Activated naive CD4-positive, alpha-beta T cell treated with anti-CD3 and anti-CD28 coated beads, Interleukin-2, amount 10 ng/mL, durations not matched to agents 5 hours and 36 hours (primary cell): ENCODE measurements around the gene SQOR. TPM values are rescaled to one million over a fixed set of nuclear protein-coding genes. Genes with fewer than 3 reads are reported as not detected.

Experiments
- total RNA-seq, 2 experiments: library from RNA; stranded (reverse); gene quantifications; one replicate each; pipeline ENCODE4 v1.2.3, GENCODE V29; 2021

SQOR gene
- total RNA-seq = 10 to 100 TPM; 84.2 to 87.3 TPM

GRCh38 chr15:45634432-45635190 is at the start of gene SQOR:
Gene SQOR, plus strand, starts transcription at chr15:45635029. Its CDS starts 23,895 bp downstream, at chr15:45658924.

GRCh38 chr15:45587095-45587862 is 47.5 kb upstream of the SQOR start, which contains the start of gene BLOC1S6:
Gene BLOC1S6, plus strand, starts transcription at chr15:45587379. Its CDS starts 65 bp downstream, at chr15:45587444.

Other genes starting within 250 kb of the SQOR start
- 1 to 10 TPM; 3.6 to 4.4 TPM for gene SLC30A4, start 112.3 kb upstream of the SQOR start, total RNA-seq
- gene BLOC1S6, start 47.6 kb upstream of the SQOR start, total RNA-seq = 10 to 100 TPM; 38.7 to 40.8 TPM